ENCODE measurements around the gene GTF2F1. TPM values are rescaled to one million over a fixed set of nuclear protein-coding genes. Genes with fewer than 3 reads are reported as not detected.
A peak's percentile ranks its signal among the peaks of the same experiment; 100 is the strongest.

The GTF2F1 gene
- total RNA-seq, 1 donor from 2014 or later, result 44.7 TPM

DNA sequence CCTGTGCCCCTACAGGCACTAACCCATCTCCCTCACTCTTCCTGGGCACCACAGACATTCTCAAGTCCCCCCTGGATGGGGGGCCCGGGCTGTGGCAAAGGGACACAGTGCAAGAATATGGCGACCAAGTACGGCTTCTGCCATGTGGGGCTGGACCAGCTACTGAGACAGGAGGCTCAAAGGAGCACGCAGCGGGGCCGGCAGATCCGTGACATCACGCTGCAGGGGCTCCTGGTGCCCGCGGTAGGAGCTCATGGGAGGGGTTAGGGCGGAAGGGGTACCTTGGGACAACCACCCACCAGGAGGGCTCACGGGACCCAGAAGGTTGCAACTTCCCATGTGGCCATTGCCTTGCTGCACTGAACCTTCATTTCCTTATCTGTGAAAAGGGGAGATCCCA lies 3.3 kb upstream of the GTF2F1 start:
- intact Hi-C loops (cut with DNase I), result no loop called here
- DNase-seq (ENCODE audit: low spot score) (no peak), ATAC-seq (no peak)

DNA sequence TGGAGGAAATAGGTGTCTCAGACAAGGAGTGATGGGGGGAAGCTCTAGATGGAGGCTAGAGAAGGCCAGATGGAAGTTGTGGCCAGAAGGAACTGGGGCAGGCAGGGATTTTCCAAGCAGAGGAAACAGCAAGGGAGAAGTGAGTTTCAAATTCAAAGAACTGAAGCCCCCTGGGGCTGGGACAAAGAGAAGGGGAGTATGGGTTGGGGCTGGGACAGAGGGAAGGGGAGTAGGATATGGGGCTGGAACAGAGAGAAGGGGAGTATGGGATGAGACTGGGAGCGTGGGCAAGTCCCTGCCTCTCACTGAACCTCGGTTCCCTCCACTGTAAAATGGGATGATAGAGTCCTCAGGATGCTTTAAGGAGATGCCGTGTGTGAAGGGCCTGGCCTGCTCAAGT lies 1.9 kb upstream of the GTF2F1 start:
- ATAC-seq (no peak), DNase-seq (ENCODE audit: low spot score) (no peak)
- intact Hi-C loops (cut with DNase I), result no loop called here

DNA sequence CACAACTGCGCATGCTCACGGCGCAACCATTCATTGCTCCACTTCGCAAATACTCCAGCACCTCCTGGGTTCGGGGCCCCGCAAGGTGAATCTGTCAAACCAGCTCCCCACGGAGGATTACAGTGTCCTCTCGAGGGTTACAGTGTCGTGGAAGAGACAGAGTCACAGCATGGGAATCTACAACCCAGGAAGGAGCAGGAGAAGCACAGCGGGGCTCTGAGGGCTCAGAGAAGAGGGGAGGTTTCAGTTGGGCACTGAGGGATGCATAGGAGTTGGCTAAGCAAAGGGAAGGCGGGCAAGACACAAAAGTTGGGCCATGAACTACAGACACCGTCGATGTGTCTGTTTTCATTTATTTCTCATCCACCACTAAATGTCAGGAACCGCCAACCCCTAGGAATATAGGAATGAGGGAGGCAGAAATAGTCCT lies 1.0 kb upstream of the GTF2F1 start:
- intact Hi-C loops (cut with DNase I), result no loop called here
- DNase-seq (ENCODE audit: low spot score) (no peak), ATAC-seq (no peak)

DNA sequence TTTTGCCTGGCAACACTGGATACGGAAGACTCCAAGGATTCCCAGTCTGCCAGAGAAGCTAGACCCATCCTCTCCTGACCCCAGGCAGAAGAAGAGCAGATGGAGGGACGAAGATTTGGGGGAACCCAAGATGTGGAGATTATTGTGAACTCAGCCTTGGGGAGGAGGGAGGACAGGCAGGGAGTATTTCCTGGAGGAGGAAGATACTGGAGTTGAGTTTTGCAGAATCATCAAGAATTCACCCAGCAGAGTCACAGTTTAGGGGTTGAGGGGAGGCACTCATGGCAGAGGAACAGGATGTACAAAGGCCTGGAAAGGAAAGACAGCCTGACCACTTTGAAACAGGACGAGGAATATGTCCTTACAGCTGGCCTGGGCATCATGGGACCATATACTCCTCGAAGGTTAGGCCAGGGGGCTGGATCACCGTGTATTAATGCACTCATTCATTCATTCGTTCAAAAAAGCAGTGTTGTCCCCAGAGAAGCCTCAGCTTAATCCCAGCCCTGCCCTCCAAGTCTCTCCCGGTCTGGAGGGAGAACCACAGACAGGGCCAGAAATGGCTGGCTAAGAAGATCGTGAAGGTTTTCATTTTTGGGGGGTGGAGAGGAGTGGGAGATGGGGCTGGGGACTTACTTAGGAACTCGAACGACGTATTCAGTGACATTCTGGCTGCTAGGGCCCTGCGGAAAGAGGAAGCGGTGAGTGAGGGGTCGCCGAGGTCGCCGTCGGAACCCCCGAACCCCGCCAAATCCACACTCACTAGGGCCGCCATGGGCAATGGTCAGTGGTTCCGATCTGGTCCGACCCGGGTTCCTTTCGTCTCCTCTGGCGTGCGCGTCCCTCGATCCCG lies 517 bp downstream of the GTF2F1 start:
- no peak for ATAC-seq
- no peak for DNase-seq (ENCODE audit: low spot score)
- intact Hi-C loops (cut with DNase I), result no loop called here

DNA sequence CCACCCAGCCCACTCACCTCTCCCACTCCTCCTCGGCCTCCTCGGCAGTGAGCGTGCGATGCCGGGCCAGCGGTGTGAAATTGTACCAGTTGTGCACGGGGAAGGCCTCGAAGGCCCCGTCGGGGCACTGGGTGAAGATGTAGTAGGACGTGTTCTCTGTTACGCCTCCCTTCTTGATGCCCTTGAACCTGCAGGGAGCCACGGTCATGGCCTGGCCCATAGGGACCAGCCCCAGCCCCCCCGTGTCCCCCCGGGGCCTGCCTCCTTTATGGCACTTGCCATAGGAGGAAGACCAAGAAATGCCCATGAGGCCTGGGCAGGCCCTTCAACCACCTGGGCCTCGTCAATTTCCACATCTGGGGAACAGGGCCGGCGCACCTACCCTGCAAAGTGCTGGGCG lies 5.6 kb downstream of the GTF2F1 start:
- ATAC-seq (no peak), DNase-seq (ENCODE audit: low spot score) (no peak)
- intact Hi-C loops (cut with DNase I), result no loop called here

DNA sequence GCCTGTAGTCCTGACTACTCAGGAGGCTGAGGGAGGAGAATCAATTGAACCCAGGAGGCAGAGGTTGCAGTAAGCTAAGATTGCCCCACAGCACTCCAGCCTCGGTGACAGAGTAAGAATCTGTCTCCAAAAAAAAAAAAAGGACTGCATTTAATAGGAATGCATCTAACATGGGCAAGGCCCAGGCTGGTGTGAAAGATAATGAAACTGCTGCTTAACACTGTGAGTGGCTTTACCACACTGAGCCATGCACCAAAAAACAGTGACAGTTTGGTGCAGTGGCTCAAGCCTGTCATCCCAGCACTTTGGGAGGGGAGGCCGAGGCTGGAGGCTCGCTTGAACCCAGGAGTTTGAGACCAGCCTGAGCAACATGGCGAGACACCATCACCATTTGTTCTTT lies 8.6 kb downstream of the GTF2F1 start:
- intact Hi-C loops (cut with DNase I), result no loop called here
- DNase-seq (ENCODE audit: low spot score) (no peak), ATAC-seq (no peak)

DNA sequence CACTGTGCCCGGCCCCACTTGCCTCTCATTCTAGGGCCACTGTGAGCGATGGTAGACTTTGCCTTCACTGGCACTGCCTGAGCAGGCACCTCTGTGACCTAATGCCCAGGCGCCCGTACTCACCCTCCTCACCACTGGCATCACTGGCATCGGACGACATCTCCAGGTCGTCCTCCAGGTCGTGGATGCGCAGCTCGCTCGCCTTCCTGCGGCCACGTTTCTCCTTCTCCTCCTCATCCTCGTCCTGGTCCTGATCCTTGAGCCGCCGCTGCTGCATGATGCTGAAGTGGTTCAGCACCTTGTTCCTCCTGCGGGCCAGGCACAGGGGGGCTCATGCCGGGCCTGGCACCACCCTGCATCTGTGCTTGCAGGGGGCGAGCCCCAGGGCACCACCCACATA lies 9.8 kb downstream of the GTF2F1 start:
- intact Hi-C loops (cut with DNase I), result no loop called here
- DNase-seq (ENCODE audit: low spot score) (no peak), ATAC-seq (no peak)

DNA sequence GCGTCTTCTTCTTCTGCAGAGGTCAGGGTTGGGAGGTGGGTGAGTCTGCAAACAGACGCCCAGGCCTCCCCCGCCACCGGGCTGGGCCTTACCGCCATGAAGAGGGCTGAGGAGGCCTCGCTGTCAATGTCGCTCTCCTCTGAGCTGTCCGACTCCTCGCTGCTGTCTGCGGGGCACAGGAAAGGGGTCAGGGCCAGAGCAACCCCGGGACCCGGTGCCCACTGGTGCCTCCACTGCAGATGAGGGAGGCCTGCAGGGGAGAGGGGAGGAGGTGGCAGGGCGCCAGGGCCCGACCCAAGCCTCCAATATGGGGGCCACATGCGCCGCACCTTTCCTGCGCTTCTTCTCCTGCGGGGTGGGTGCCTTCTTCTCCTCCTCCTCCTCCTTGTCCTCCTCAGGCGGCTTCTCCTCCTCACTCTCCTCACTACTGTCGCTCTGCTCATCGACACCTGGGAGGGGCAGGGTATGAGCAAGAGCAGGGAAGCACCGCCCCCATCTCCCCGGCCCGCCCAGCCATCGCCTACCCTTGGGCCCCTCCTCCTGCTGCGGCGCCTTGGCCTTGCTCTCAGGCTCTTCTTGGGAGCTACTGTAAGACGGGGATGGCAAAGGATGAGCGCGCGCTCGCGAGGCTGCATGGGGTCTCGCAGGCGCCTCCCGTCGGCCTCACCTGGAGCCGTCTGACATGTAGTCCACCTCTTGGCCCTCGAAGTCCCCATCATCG lies 11.8 kb downstream of the GTF2F1 start:
- intact Hi-C loops (cut with DNase I), result no loop called here
- no peak for DNase-seq (ENCODE audit: low spot score)
- no peak for ATAC-seq

DNA sequence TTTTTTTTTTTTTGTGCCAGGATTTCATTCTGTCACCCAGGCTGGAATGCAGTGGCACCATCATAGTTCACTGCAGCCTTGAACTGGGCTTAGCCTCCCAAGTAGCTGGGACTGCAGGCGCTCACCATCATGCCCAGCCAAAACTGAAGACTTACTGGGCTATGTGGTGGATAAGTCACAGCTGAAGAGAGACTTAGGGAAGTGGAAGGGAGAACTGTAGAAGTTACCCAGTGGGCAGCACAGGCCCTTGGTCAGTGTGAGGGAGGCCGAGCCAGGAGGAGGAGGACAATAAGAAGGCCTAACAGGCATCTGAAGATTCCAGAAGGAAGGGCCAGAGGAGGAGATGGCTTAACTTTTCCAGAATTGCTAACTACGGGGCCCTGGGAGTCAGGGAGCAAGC lies 13.2 kb downstream of the GTF2F1 start:
- intact Hi-C loops (cut with DNase I), result no loop called here
- DNase-seq (ENCODE audit: low spot score), result no peak
- no peak for ATAC-seq

DNA sequence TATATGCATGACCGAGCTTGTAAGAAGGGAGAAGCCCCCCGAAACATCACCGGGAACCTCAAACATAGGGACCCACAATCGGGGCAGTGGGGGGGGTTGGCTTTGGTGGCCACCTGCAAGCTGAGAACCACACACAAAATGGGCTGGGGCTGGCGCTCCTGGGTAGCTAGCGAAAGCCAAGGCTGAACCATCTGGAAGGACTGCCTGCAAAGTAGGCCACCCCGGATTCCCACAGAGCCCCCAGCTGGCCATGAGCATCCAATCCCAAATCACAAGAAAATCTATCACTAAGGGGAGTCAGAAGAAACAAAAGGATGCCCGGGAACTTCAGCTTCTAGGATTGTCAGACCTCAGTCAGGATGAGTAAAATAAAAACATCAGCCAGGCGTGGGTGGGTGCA lies 14.5 kb downstream of the GTF2F1 start:
- intact Hi-C loops (cut with DNase I), result no loop called here

DNA sequence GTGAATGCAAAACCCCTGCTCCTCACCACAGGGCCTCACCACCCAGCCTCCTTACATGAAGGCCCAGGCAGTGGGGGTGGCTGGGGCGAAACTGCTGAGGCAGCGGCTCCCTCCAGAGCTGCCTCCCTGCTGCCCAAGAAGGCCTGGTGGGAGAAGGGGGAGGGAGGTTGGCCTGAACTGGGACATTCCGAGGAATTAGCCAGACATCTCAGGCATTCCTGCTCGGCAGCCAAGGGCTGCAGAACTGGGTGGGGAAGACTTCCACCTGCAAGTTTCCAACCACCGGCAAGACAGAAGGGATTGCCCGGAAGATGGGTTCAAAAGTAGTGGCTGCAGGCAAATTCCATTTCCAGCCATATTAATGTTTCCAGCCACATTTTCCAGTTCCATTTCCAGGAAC lies 14.9 kb downstream of the GTF2F1 start:
- intact Hi-C loops (cut with DNase I), result no loop called here
- DNase-seq (ENCODE audit: low spot score) (no peak), ATAC-seq (no peak)

More for the DNA sequence above, 14.5 kb downstream of the GTF2F1 start:
- no peak for ATAC-seq
- DNase-seq (ENCODE audit: low spot score), result no peak

DNA sequence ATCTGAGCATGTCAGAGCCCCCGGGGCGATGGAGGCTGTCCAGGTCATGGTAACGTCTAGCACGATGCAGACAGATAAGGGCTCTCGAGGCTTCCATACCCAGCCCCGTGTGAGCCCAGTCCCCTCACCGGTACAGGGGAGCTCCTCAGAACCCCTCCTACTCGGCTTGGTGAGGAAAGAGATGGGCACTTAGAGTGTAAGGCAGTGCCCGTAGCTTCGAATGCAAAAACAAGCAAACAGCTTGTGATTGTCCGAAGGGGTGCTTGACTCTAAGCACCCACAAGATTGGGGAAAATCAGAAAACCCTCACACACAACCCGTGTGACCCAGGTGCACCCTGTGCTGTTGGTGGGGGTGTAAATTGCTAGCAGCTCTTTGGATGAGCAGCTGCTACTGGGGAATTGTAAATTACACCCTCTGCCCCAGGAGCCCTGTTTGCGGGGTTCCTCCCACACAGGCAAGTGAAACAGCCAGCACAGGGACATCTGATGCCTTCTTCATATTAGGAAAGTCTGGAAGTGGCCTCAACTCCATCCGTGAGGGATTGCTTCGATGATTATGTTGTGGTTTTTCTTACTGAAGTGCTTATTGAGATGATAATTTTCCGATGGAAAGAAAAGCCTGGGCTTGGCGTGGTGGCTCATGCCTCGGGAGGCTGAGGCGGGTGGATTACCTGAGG lies 16.3 kb downstream of the GTF2F1 start:
- DNase-seq (ENCODE audit: low spot score) (no peak), ATAC-seq (no peak)
- intact Hi-C loops (cut with DNase I), result no loop called here

DNA sequence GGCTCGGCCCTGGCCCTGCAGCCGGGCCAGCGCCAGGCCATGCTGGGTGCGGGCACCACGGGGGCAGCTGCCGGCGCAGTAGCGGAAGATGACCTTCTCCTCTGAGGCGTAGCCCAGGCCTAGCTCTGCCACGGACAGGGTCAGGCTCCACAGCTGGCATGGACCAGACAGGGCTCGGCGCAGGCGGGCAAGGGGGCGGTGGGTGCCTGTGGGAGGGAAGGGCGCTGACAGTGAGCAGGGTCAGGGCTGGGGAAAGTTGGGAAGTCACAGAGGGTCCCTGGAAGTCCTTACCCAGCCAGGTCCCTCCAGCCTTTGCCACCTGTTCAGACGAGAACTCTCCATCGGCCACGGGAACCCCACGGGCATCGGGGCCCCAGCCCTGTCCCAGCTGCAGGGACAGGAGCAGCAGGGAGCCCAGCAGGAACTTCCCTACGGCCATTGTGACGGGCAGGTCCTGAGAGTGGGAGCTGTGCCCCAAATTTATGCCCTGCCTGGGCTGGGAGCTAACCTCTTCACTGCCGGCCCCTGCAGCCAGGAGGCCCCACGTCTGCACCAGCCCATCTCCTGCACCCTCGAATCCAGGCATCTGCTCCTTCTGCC lies 17.5 kb downstream of the GTF2F1 start, which contains the start of gene PSPN:
Gene PSPN, minus strand, starts transcription at position 523 of the 600 bp plus-strand sequence. Its CDS starts 84 bp downstream, at position 439.
- intact Hi-C loops (cut with DNase I), result no loop called here
- DNase-seq (ENCODE audit: low spot score) (no peak), ATAC-seq (no peak)

DNA sequence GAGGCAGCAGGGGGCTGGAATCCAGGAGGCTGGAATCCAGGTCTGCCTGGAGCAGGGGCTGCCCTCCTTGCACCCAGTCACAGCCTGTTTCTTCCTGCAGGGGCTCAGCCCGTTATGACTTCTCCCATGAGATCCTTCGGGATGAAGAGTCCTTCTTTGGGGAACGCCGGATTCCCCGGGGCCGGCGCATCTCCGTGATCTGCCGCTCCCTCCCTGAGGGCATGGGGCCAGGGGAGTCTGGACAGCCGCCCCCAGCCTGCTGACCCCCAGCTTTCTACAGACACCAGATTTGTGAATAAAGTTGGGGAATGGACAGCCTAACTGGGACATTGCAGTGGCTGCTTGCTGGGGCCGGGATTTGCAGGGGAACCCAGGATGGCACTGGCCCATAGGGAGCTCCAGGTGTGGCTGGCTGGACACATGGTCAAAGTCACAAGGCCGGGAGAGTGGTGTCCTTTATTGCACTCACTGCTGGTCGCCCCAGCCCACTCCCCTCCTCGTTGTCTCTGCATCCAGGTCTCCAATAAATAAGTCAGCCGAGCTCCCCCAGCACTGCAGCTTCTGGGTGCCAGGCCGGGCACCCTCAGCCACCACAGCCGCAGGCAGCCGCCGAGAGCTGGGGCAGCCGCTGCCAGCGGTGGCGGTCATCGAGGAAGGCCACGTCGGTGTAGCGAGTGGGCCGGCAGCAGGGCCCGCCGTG lies 18.1 kb downstream of the GTF2F1 start:
- intact Hi-C loops (cut with DNase I), result no loop called here
- DNase-seq (ENCODE audit: low spot score), result no peak
- ATAC-seq, result no peak

DNA sequence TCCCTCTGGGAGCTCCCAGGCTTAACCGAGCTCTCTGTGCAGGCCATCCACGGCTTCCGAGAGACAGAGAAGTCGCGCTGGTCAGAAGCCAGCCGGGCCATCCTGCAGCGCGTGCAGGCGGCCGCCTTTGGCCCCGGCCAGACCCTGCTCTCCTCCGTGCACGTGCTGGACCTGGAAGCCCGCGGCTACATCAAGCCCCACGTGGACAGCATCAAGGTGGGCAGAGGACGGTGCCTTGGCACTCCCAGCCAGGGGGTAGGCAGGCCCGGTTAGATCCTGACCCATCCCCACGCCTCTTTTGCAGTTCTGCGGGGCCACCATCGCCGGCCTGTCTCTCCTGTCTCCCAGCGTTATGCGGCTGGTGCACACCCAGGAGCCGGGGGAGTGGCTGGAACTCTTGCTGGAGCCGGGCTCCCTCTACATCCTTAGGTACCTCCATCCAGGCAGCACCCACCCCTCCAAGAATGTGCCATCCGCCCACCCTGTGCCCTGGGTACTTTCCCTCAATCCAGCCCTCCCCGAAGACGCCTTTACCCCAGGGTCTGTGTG lies 18.7 kb downstream of the GTF2F1 start:
- DNase-seq (ENCODE audit: low spot score), result no peak
- no peak for ATAC-seq
- intact Hi-C loops (cut with DNase I), result no loop called here

DNA sequence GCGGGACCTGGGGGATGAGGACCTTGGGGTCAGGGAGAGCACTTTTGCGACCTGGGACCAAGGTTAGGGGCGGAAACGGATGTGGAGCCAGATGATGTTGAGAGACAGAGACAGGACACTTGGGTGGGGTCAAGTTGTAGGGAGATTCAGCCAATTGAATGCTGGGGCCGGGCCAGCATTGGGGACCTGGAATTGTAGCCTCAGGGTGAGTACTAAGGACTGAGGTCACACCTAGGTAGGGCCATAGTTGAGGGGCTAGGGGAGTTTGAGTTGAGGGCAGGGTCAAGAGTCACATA lies 19.2 kb downstream of the GTF2F1 start:
- intact Hi-C loops (cut with DNase I), result no loop called here
- DNase-seq (ENCODE audit: low spot score) (no peak), ATAC-seq (no peak)

DNA sequence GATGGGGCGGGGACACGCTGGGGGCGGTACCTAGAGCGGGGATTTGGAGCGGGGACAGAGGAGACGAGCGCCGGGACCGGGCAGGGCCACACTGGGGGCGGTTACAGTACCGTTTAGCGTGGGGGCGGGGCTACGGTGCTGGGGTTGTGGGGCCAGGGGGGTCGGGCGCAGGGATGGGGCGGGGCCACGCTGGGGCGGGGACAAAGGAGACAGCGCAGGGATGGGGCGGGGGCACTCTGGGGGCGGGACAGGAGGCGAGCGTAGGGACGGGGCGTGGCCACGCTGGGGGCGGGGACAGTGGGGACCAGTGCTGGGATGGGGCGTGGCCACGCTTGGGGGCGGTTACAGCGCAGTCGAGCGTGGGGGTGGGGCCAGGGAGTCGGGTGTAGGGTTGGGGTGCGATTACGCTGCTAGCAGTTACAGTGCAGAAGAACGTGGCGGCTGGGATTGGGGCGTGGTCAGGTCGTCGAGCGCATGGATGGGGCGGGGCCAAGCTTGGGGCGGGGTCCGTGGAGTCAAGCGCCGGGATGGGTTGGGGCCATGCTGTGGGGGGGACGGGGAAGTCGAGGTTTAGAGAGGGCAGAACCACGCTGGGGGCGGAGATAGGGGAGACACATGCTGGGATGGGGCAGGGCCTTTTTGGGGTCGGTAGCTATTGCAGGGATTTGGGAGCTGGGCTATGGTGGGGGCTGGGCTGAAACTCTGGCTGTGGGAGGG lies 19.7 kb downstream of the GTF2F1 start:
- intact Hi-C loops (cut with DNase I), result no loop called here
- peak; percentile 93 for ATAC-seq

DNA sequence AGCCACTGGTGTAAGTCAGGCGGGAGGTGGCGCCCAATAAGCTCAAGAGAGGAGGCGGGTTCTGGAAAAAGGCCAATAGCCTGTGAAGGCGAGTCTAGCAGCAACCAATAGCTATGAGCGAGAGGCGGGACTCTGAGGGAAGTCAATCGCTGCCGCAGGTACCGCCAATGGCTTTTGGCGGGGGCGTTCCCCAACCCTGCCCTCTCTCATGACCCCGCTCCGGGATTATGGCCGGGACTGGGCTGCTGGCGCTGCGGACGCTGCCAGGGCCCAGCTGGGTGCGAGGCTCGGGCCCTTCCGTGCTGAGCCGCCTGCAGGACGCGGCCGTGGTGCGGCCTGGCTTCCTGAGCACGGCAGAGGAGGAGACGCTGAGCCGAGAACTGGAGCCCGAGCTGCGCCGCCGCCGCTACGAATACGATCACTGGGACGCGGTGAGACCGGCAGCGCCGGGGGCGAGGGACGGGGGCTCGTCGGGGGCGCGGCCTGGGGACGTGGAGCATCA lies 20.3 kb downstream of the GTF2F1 start, which contains the start of gene ALKBH7:
Gene ALKBH7, plus strand, starts transcription at position 201 of the 502 bp plus-strand sequence. Its CDS starts 27 bp downstream, at position 228.
- DNase-seq (ENCODE audit: low spot score), result peak; percentile 99
- intact Hi-C loops (cut with DNase I), result no loop called here
- peak; percentile 89 for ATAC-seq

More for the DNA sequence above, 19.7 kb downstream of the GTF2F1 start:
- peak; percentile 100 for DNase-seq (ENCODE audit: low spot score)

All from sciatic nerve (tissue), 2 donors.